ENCODE measurements around the gene WDR36.

Gene WDR36

DNA sequence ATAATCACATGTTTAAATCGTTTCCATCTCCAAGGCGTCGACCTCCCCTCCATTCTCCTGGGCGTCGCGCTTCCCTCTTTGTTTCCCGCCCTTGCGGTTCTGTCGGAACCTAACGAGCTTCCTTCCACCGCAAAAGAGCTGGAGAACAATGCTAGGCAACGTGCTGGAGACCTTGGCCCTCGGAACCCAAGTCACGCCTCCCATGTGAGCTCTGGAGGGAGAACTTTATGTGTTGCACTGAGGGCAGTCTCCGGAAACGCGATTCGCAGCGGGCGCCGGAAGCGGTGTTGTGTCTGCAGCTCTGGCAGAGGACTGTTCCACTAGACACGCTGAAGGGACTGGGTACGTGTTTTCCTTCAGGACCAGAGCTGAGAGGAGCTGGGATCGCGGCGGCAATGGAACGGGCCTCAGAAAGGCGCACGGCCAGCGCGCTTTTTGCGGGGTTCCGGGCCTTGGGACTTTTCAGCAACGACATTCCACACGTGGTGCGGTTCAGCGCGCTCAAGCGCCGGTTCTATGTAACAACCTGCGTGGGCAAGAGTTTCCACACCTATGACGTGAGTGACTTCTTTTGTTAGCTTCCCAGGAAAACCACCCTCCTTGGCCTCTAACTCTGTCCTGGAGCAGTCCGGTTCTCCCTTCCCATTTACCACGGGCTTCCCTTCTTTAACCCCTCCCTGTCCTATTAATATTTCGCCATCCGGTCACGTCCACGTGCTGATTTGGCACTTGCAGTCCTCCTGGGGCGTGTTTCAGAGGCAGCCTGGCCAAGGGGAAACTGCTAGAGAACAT lies at the start of gene WDR36:
Gene WDR36, plus strand, starts transcription at position 287 of the 792 bp plus-strand sequence. Its CDS starts 109 bp downstream, at position 396.
- DNase-seq = peak; percentile 89

DNA sequence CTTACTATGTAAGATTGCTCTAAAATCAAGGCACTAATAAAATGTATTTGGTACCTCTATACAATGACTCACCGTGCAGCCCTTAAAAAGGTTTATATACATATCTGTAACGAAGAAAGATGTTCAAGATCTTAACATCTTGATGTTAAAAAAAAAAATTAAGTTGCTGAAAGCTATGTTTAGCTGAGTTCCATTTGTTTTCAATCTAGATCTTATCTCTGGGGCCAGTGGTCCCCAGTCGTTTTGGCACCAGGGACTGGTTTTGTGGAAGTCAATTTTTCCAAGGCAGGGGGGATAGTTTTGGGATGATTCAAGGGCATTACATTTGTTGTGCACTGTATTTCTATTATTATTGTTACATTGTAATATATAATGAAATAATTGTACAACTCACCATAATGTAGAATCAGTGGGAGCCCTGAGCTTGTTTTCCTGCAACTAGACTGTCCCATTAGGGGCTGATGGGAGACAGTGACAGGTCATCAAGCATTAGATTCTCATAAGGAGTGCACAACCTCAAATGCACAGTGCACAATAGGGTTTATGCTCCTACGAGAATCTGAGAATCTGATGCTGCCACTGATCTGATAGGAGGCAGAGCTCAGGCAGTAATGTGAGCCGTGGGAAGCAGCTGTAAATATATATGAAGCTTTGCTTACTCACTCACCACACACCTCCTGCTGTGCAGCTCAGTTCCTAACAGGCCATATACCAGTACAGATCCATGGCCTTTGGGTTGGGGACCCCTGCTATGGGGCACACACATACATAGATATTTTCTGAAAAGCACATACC lies 48.2 kb upstream of the WDR36 start:
- DNase-seq = no peak

DNA sequence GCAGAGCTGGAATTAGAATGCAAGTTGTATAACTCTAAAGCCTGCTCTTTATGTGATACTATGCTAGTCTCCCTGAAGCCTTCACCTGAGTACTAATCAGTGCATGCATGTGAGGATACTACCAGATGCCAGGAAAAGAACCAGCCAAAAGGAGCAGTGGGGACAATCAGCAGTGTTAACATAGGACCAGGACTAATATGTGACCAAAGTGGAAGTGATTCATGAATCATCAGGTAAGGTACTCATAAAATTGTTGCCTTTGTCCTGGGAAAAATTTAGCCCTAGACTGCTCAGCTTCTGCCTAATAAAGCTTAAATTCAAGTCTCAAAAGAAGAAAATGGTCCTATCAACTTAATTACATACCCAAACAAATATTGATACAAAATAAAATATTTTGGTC lies 34.1 kb upstream of the WDR36 start:
- no peak for DNase-seq

DNA sequence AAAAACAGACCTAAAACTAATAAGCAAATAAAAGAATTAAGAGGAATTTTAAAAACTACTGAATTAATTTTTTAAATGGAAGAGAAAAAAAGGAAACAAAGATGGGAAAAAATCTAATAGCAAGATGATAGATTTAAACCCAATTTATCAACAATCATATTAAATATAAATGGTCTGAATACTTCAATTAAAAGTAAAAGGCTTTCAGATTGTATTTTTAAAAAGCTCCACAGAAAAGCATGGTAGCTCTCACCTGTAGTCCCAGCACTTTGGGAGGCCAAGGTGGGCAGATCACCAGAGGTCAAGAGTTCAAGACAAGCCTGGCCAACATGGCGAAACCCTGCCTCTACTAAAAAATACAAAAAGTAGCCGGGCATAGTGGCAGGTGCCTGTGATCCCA lies 32.0 kb upstream of the WDR36 start:
- no peak for DNase-seq

DNA sequence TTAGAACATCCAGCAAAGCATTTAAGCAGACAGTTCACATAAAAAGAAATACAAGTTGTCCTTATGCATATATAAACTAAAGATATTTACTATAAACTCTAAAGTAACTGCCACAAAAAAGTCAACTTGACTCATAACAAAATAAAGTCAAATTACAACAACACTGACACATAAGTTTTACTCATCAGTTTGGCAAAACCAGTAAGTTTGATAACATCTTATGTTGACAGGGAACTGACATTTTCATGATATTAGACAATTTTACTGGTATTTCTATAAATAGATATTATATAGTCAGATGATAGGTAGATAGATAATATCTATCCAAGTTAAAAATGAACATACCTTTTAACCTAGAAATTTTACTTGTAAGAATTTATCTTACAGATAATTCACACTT lies 30.5 kb upstream of the WDR36 start:
- DNase-seq = no peak

DNA sequence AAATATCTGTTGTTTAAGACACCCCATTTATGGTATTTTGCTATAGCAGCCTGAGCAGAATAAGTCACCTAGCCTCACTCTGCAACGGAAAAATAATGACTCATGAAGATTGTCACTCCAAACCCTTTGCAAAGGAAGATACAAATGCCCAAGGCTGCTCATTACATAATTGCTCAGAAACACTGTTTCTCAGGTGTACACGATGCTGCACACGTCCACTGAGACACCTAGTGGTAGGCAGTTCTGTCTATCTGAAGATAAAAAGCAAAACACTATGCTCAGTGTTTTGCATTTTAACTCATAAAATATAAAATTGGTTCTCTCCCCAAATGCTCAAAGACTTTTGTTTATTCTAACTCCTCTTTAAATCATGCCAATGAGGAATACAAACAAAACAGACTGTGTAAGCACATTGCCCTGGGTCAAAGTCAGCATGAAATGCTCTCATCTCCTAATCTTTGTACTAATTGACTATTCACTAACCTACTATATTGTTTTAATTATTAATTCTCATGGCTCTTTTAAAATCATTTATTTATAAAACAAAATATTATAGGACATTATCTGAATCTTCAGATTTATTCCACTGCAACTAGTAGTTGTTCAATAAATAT lies 28.3 kb upstream of the WDR36 start:
- DNase-seq = no peak

DNA sequence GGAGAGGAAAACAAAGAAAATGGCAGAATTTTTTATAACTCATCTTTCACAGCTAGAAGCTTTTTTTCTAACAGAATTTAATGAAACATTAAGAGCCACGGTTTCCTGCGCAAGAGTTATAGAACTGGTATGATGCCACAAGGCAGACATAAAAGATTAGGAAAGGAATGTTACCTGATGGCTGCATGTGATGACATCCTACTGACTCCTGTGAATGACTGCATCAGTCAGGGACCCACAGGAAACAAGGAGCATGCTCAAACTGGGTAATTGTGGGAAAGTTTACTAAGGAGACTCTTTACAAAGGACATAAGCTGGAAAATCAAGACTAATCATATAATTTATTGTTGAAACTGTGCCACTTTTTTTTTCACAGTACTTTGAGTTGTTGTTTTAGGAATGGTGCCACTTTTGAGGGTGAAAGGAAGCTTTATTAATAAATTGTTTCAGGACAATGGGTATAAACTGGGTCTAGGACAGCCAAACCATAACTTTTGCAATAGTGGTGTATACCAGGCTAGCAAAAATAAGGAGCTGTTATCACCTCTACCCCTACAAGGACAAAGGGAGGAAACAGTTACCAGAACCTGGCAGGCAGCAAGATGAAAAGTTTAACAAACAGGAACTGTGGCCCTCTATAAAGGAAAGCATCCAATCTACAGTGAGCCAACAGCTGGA lies 25.7 kb upstream of the WDR36 start:
- DNase-seq = no peak

DNA sequence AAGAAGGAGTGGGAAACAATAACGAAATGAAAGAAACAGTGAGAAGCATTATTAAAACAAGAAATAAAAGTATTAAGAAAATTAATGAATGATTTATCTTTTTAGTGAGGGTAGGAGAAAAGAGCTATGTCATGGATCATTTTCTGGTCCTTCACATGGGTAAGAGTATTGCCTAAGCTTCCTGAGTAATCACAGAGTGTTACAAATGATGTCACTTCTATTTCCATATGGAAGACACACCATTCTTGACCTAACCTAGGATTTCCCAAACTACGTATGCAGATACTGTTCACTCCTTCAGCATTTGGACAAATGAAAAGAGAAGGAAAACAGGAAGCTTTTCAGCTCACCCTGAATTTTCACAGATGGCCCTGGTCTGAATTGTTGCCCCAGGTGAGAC lies 23.9 kb upstream of the WDR36 start:
- DNase-seq = no peak

DNA sequence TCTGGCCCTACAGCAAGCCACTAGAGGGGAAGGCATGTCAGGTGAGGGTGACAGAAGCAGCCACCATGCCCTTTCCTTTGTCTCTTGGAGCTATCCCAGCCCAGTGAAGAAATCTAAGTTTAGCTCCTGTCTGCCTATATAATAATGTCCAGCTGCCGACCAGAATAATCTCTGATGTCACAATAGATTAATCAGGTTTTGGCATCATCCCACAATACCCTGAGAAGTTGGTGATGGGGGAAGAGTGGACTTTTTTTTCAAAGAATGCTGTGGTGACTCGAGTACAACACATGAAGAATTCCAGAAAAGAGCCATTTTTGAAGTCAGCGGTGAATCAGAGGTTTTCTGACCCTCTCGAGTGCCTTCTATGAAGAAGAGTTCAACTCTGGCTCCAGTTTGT lies 22.3 kb upstream of the WDR36 start:
- no peak for DNase-seq

DNA sequence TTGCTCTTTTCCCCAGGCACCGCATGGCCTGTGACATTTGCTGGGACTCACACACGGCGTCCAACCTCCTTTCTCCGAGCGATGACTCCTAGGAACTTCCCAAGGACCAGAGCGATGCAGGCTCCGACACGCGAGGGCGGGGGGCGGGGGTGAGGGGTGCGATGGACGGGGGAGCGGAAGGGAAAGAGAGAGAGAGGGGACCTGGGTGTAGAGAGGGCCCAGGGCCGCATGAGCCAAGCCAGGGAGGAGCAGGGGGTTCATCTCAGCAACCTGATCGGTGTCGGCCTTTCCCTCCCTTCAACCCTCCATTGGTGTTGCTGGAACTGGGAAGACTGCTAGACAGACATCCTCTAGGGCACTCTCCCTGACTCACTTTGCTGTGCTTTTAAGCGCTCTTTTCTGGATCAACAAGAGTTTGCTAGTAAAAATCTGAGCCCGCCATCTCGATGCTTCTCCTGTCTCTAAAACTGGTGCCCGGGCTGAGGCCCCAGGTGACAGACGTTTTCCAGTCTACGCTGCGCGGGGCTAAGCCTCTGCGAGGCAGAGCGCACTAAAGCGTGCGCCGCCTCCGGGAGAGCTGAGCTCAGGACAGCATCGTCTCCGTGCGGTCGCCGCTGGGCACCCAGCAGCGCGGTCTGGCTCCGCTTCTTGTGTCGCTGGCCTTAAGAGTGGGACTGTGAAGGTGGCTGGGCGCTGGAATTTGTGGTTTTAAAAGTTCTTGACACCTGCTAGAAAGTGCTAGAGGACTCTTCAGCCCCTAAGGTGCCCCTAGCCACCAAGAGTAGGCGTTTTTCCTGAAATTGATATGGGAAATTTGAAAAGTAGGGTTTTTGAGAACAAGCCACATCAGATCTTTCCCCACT lies 21.6 kb upstream of the WDR36 start:
- DNase-seq = no peak

DNA sequence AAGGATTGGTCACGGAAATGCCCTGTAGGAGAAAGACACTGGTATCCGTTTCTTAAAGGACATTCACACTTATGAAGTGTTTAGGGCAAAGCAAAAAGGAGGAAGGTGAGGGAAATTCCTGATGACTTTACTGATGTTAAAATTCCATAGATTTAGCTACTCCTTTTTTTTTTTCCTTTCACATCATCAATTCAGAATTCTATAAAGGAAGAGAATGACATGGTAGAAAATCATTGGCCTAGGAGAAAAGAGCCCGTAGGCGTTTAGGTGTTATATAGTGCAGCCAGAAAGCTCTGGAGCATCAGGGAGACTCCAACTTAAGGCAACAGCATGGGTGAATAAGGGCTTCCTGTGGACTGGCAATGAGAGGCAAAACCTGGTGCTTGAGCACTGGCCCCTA lies 20.7 kb upstream of the WDR36 start, which contains the start of gene TSLP:
Gene TSLP, plus strand, starts transcription at position 301 of the 400 bp plus-strand sequence. CDS start 178 bp downstream, outside the sequence.
- no peak for DNase-seq

DNA sequence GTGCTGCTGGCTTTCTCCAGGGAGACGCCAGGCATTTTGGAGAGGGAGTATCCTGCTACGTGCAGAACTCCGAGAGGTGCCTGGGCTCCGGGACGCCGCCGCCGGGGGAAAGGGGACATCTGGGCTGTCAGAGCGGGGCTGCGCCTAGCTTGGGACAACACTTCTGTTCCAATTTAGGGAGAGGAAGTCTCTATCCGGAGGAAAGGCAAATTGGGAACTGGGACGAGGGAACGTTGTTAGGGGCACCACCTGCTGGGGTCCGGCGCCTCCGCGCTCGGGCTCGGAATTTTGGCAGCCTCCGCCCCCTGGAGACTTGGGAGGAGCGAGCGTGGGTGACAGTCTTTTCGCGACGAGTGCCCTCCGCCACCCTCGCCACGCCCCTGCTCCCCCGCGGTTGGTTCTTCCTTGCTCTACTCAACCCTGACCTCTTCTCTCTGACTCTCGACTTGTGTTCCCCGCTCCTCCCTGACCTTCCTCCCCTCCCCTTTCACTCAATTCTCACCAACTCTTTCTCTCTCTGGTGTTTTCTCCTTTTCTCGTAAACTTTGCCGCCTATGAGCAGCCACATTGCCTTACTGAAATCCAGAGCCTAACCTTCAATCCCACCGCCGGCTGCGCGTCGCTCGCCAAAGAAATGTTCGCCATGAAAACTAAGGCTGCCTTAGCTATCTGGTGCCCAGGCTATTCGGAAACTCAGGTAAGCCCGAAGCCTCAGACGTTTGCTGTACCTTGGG lies 19.0 kb upstream of the WDR36 start:
- peak; percentile 33 for DNase-seq

DNA sequence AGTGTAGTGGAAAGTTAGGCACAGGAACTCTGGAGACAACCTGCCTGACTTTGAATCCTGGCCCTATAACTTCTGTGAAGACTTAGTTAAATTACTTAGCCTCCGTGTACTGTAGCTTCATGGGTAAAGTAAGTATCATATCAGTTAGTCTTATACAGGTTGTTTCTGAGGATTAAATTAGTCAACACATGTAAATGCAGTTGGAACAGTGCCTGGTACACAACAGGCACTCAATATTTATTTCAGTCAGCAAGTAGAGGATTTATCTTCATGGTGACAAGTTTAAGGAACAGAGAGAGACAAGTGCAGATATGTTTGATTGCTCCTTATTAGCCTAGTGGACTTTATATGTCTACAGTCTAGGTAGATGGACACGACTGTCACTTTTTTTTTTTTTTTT lies 17.9 kb upstream of the WDR36 start:
- DNase-seq = no peak

DNA sequence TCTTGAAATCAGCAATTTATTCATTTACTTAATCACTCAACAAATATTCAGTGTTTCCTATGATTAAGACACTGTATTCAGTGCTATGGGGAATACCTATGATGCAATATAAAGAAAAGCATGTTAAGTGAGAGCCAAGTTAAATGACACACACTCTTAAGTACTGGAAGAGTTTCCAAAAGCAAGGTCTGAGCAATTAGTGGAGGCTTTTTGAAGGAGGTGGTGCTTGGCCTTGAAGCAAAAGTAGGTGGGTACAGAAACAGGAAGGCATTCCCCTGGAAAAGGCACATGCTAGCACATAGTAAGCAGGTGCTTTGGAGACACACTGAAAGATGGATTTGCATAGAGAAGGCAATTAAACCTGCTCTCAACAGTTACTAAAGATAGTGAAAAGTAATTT lies 16.6 kb upstream of the WDR36 start:
- DNase-seq = no peak

DNA sequence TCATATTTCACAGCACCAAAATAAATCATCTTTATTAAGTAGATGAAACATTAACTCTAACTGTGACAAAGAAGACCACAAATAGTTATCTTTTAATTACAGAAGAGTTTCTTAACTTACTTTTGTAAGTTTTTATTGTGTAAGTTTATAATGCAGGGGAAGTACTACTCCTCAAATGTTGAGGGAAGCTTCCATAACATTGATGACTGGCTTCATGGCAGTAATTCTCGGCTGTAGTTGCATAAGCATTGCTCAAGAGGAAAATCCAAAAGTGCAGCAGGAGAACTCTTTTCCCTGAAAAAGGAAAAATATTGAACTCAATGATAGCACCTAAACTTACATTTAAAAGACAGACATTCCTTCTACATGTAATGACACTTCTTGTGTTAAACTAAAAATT lies 16.1 kb upstream of the WDR36 start:
- peak; percentile 14 for DNase-seq

DNA sequence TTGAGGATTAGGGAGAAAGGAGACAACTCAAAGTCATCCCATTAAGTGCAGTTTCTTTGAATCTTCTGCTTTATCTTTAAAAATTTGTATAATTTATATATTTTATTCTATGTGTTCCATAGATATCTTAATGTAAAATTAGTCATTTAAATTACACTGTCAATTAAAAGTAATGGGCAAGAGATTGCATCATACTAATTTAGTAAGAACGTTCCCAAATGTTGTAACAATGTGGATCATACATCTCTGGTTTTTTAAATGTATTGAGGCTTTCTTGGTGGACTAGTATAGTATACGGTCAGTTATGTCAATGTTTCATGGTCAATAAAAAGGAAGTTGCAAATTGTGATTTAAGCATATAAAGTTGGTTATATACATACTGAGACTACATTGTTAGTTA lies 14.5 kb upstream of the WDR36 start:
- peak; percentile 14 for DNase-seq

DNA sequence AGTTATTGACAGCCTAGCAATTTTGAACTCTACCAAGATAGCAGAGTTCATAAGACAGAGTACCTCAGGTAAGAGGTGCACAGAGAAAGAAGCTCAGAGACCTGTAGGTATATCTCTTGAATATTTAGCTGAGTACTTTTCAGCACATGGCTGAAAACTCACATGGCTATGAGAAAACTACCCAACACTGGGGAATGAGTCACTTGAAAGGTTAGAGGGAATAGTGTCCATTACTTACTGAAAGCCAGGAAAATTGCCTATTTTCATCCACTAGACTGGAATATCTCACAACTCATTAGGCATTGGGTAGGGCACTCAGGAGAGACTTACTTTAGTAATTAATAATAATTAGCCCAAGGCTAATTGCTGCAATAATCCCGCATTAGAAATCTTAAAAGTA lies 12.3 kb upstream of the WDR36 start:
- DNase-seq = no peak

DNA sequence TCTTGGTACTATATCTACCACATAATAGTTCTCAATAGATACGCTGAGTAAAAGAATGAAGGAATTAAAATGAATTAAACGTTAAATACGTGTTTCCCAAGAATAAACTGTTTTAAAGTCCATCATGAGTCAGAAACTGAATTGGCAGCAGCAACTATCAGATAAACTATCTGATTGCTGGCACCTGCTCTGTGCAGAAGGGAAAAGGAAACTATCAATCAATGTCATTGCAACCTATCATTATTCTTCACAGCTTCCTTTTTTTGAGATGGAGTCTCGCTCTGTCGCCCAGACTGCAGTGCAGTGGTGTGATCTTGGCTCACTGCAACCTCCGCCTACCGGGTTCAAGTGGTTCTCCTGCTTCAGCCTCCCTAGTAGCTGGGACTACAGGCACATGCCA lies 8.8 kb upstream of the WDR36 start:
- peak; percentile 7 for DNase-seq

DNA sequence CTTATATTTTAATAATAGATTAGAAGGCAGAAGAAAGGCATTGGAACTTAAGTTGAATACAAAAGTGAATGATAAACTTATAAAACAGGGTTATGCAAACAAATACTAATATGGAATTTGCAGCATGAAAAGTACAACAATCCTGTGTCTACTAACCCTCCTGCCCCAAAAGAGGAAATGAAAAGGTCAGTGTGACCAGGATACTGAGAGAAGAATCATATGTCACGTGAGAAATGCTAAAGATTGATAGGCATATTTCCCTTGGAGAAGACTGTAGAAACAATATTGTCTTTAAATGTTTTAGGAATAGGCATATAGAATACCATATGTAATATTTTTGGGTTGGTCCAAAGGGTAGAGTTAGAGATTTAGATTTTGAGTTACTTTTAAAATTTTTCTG lies 3.8 kb downstream of the WDR36 start:
- DNase-seq = peak; percentile 30

DNA sequence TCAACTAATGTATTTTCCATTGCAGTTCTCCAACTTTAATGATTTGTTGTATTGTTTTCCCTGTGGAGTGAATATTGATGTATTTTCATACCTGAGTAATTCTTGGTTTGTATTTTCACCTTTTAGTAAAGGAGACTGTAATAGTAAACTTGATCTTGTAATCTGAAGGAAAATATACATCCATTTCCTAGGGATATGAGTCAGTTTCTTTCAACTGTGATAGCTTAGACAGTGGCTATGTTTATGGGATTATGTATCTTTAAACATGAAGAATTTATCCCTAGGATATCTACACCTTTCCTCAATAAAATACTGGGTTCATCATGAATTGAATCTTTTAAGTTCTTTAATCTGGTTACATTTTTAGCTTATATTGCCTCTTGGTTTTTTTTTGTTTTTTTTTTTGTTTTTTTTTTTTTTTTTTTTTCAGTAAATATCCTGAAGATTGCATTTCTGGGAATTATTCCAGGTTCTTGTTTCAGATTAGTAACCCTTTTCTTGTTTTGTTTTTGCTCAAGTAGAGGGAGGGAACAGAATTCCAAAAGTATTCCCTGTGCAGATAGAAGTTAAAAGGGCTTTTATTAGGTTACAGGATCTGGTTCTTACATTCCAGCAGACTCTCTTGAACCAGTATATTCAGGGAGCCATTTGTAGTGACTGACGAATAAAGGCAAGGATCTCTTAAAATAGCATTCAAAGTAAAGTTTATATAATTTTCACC lies 7.1 kb downstream of the WDR36 start:
- DNase-seq = no peak
